Heart right ventricle (tissue), 16 donors: ENCODE data around the gene CCL7. TPM values are rescaled to one million over a fixed set of nuclear protein-coding genes. Genes with fewer than 3 reads are reported as not detected.
A peak's percentile ranks its signal among the peaks of the same experiment; 100 is the strongest.

Experiments used
- ATAC-seq, 8 donors: fragments of 200-7000 bp; cut with Tn5 transposase; one replicate each; pipeline ENCODE4 v1.9.1; 2020; ENCODE audit warnings: mild to moderate bottlenecking in 8 of 8, moderate library complexity in 8 of 8, moderate number of reproducible peaks in 1 of 8
- DNase-seq, 2 donors: peaks; one replicate each; pipeline ENCODE4 v3.0.0-alpha.2; 2020
- H3K27ac ChIP-seq, 10 donors: fragments of 200-600 bp; sonication (generic) in 2 of 10; one replicate each; pipeline versions ENCODE4 v1.5.0 to v1.8.0; 2020 to 2022; ENCODE audit warnings: mild to moderate bottlenecking in 3 of 10
- H3K27me3 ChIP-seq, 7 donors: fragments of 200-600 bp; one replicate each; pipeline ENCODE4 v1.8.0; 2021 to 2022; ENCODE audit warnings: mild to moderate bottlenecking in 2 of 7
- H3K36me3 ChIP-seq, 9 donors: fragments of 200-600 bp; sonication (generic) in 1 of 9; one replicate each; pipeline versions ENCODE4 v1.5.0 to v1.8.0; 2020 to 2022; ENCODE audit warnings: mild to moderate bottlenecking in 2 of 9
- H3K4me1 ChIP-seq, 9 donors: fragments of 200-600 bp; sonication (generic) in 1 of 9; one replicate each; pipeline versions ENCODE4 v1.5.0 to v1.8.0; 2020 to 2022; ENCODE audit warnings: mild to moderate bottlenecking in 4 of 9
- H3K4me3 ChIP-seq, 10 donors: fragments of 200-600 bp; sonication (generic) in 2 of 10; one replicate each; pipeline versions ENCODE4 v1.5.0 to v1.8.0; 2020 to 2022; ENCODE audit warnings: mild to moderate bottlenecking in 7 of 10, moderate library complexity in 2 of 10
- H3K9me3 ChIP-seq, 11 donors: fragments of 200-600 bp in 10 of 11; sonication (generic) in 2 of 11; one replicate each; pipeline versions ENCODE4 v1.5.0 to v1.8.0; 2013 to 2022; ENCODE audit warnings: mild to moderate bottlenecking in 2 of 11, control low read depth in 1 of 11, moderate library complexity in 1 of 11
- CTCF ChIP-seq, 9 donors: fragments of 200-600 bp; sonication (generic) in 2 of 9; IDR thresholded peaks; one replicate each; pipeline versions ENCODE4 v1.5.0 to v1.8.0; 2021 to 2022; ENCODE audit warnings: antibody characterized with exemption in 9 of 9, mild to moderate bottlenecking in 5 of 9, moderate library complexity in 1 of 9
- WGBS, 2 donors: extraction: QIAGEN DNeasy Blood & Tissue Kit; methylation state at CpG; one replicate each; pipeline ENCODE4 v1.1.7; 2013; ENCODE audit warnings: inconsistent platforms in 1 of 2; 5-methylcytosine and 5-hydroxymethylcytosine counted together
- intact Hi-C, 10 donors: fragments of 100-400 bp; cut with DNase I; formaldehyde crosslinking; loops; one replicate each; pipeline versions ENCODE4 v1.11.1 to v1.14.2; 2022
- polyA plus RNA-seq, 2 donors: library from polyadenylated mRNA; stranded (reverse); fragments of 200-250 nt; gene quantifications; one replicate each; pipeline ENCODE4 v1.2.3, GENCODE V29; 2013
- total RNA-seq, 10 donors: library from RNA; stranded (reverse); fragmentation: NEBNext Ultra II Directional in 3 of 10; extraction: Animal tissue kit (Norgen Biotek cat#: 25700) in 3 of 10; gene quantifications; one replicate each; pipeline versions ENCODE4 v1.2.1 to v1.2.4, GENCODE V29; 2021 to 2023
- donor health status: Arrhythmogenic right ventricular cardiomyopathy.
- donor health status: ischemic (EF 13 %, LVEDD 7.1; RV severe dilation, severe dysfunction).
- donor health status: healthy with polysubstance abuse.
- donor health status: DM: no; HTN: yes; CAD: no.
- donor health status: DM: no; HTN: no; CAD: no.
- donor health status: ischemic (EF 25% LVEDD 6.9; RV normal size, moderate dysfunction).
- donor health status: ischemic (EF 25% LVEDD 5.7; RV mildly dilated, moderate dysfunction).
- donor health status: healthy.
- donor health status: DM: yes; HTN: yes; CAD: no.
- donor health status: Ischemic cardiomyopathy.
- donor health status: ischemic (EF 35%, LVEDD 5.7; RV mildly dilated, moderate dysfunction).
- donor health status: nonischemic (EF 11% LVEDD 7.7; RV severe dilation, severe dysfunction).
- donor health status: DM: yes; HTN: yes; CAD: no.
- donor health status: PGD.
- donor health status: ischemic (EF 29% LVEDD 5.4; RV normal size, mild dysfunction).
- donor health status: nonischemic (EF 23%, LVEDD 6.1; RV moderate dilation, normal function).

Gene CCL7
- total and polyA plus RNA-seq, 12 donors: 0.29 to 0.65 TPM; not detected in 10

GRCh38 chr17:34236281-34236892 is 33.6 kb upstream of the CCL7 start:
- no peak for TF ChIP-seq CTCF (IDR thresholded peaks at IDR 0.05)
- no peaks in the 10 kb centered on the region for H3K27me3 ChIP-seq
- H3K4me3 ChIP-seq: no peak overlapping the region
- 78 to 81% methylated on average over 6 of the region's 6 CpGs for WGBS, 2 donors
- no peak for DNase-seq
- ATAC-seq: no peak
- H3K36me3 ChIP-seq: no peaks in the 10 kb centered on the region
- H3K27ac ChIP-seq: peak overlapping the region in 9 of 10 donors; percentile 65 to 92 (median 80)
- H3K9me3 ChIP-seq: no peaks in the 10 kb centered on the region
- intact Hi-C loops: no loop called here
- H3K4me1 ChIP-seq: peaks cover 10 to 87% (median 80%) of the 10 kb centered on the region in 9 donors

- H3K4me1 ChIP-seq: peaks cover 13 to 98% (median 90%) of the 10 kb centered on the region in 9 donors
- H3K27me3 ChIP-seq: no peaks in the 10 kb centered on the region
- peak overlapping the region in 8 of 10 donors; percentile 53 to 93 (median 78) for H3K27ac ChIP-seq
- intact Hi-C loops: no loop called here
- ATAC-seq (no peak), DNase-seq (no peak)
- no peaks in the 10 kb centered on the region for H3K36me3 ChIP-seq
- H3K9me3 ChIP-seq: no peaks in the 10 kb centered on the region
- no peak overlapping the region for H3K4me3 ChIP-seq
- 88 to 91% methylated on average over 3 of the region's 3 CpGs for WGBS, 2 donors
- TF ChIP-seq CTCF (IDR thresholded peaks at IDR 0.05): no peak
These were observed 32.6 kb upstream of the CCL7 start for GRCh38 chr17:34237458-34237857.

- intact Hi-C loops: loop anchor here in 2 of 10 donors (2.0 to 5.0 kb wide), 2 partner anchors 14 to 39 kb away; partner anchors contain the start of gene CCL2 (in 1 of the 2)
- H3K27me3 ChIP-seq: no peaks in the 10 kb centered on the region
- TF ChIP-seq CTCF (IDR thresholded peaks at IDR 0.05): no peak
- DNase-seq (peak; percentile 85 to 88), ATAC-seq (peak; percentile 72 to 90 (median 88))
- H3K27ac ChIP-seq: peak overlapping the region in 9 of 10 donors; percentile 23 to 93 (median 68)
- no peaks in the 10 kb centered on the region for H3K9me3 ChIP-seq
- WGBS, 2 donors: 7 to 16% methylated on average over 4 of the region's 4 CpGs
- H3K4me3 ChIP-seq: no peak overlapping the region
- no peaks in the 10 kb centered on the region for H3K36me3 ChIP-seq
- H3K4me1 ChIP-seq: peaks cover 6 to 100% (median 75%) of the 10 kb centered on the region in 9 donors
These were observed 29.0 kb upstream of the CCL7 start for GRCh38 chr17:34241062-34241461.

GRCh38 chr17:34242587-34243363 is 27.2 kb upstream of the CCL7 start:
- Histone ChIP-seq H3K4me1 (peaks cover 6 to 100% (median 62%) of the 10 kb centered on the region in 9 donors), H3K27ac (peak overlapping the region in 9 of 10 donors; percentile 27 to 93 (median 40)), H3K27me3 (no peaks in the 10 kb centered on the region), H3K36me3 (no peaks in the 10 kb centered on the region), H3K4me3 (no peak overlapping the region), H3K9me3 (no peaks in the 10 kb centered on the region)
- 62 to 70% methylated on average over 8 of the region's 8 CpGs for WGBS, 2 donors
- no peak for TF ChIP-seq CTCF (IDR thresholded peaks at IDR 0.05)
- intact Hi-C loops: loop anchor here in 1 of 10 donors (5.0 kb wide), 1 partner anchor 40 kb away; no protein-coding TSS in a partner anchor
- no peak for DNase-seq
- peak in 7 of 8 donors; percentile 14 to 57 (median 30) for ATAC-seq
